Colonic mucosa (tissue), 4 donors: ENCODE results near the gene NPL. TPM values are rescaled to one million over a fixed set of nuclear protein-coding genes. Genes with fewer than 3 reads are reported as not detected.

Experiments
- DNase-seq: peaks from one replicate; pipeline ENCODE4 v3.0.0-alpha.2; 2020
- H3K27ac ChIP-seq: fragments of 200-600 bp; one replicate; pipeline ENCODE4 v1.8.0; 2021
- H3K27me3 ChIP-seq: fragments of 200-600 bp; one replicate; pipeline ENCODE4 v1.8.0; 2021
- H3K36me3 ChIP-seq: fragments of 200-600 bp; one replicate; pipeline ENCODE4 v1.8.0; 2021
- H3K4me1 ChIP-seq: fragments of 200-600 bp; one replicate; pipeline ENCODE4 v1.8.0; 2021; ENCODE audit warnings: mild to moderate bottlenecking
- H3K4me3 ChIP-seq: fragments of 200-600 bp; one replicate; pipeline ENCODE4 v1.8.0; 2021
- H3K9ac ChIP-seq, 2 donors: one replicate each; pipeline ENCODE4 v1.7.0; 2013; ENCODE audit warnings: control low read depth in 2 of 2, low read depth in 2 of 2, low read length in 2 of 2
- H3K9me3 ChIP-seq: fragments of 200-600 bp; one replicate; pipeline ENCODE4 v1.8.0; 2021
- CTCF ChIP-seq: fragments of 200-600 bp; IDR thresholded peaks from one replicate; pipeline ENCODE4 v1.8.0; 2022; ENCODE audit warnings: antibody characterized with exemption, mild to moderate bottlenecking
- intact Hi-C: fragments of 100-400 bp; cut with DNase I; formaldehyde crosslinking; loops from one replicate; pipeline ENCODE4 v1.14.1; 2022
- total RNA-seq, 2 donors: library from RNA; stranded (reverse); fragmentation: NEBNext Ultra II Directional in 1 of 2; extraction: Animal tissue kit (Norgen Biotek cat#: 25700) in 1 of 2; gene quantifications; one replicate each; pipeline ENCODE4 v1.2.1, GENCODE V29; 2021
- donor health status: healthy.
- donor health status: DM: no; HTN: no; CAD: no.
- donor health status: DM: no; HTN: no; CAD: no.

NPL gene
- total RNA-seq, 2 donors from 2014 or later: 6.4 to 8.5 TPM

GRCh38 chr1:182860658-182861057 is 71.1 kb downstream of the NPL start:
- H3K27me3 ChIP-seq: no peaks in the 10 kb centered on the region
- no peak for DNase-seq
- no peak overlapping the region for H3K27ac ChIP-seq
- peaks cover 26% of the 10 kb centered on the region for H3K36me3 ChIP-seq
- no peak for TF ChIP-seq CTCF
- H3K4me1 ChIP-seq: no peaks in the 10 kb centered on the region
- no peak overlapping the region for H3K4me3 ChIP-seq
- intact Hi-C loops: no loop called here
- H3K9ac ChIP-seq: no peak overlapping the region
- no peaks in the 10 kb centered on the region for H3K9me3 ChIP-seq

GRCh38 chr1:182861994-182862393 is 72.4 kb downstream of the NPL start:
- Histone ChIP-seq H3K27ac (no peak overlapping the region), H3K4me1 (no peaks in the 10 kb centered on the region), H3K9ac (no peak overlapping the region), H3K9me3 (no peaks in the 10 kb centered on the region), H3K27me3 (no peaks in the 10 kb centered on the region), H3K4me3 (no peak overlapping the region), H3K36me3 (peaks cover 34% of the 10 kb centered on the region)
- DNase-seq: no peak
- no peak for TF ChIP-seq CTCF
- intact Hi-C loops: no loop called here

- TF ChIP-seq CTCF: no peak
- intact Hi-C loops: no loop called here
- Histone ChIP-seq H3K9ac (no peak overlapping the region), H3K4me1 (no peaks in the 10 kb centered on the region), H3K9me3 (no peaks in the 10 kb centered on the region), H3K27ac (no peak overlapping the region), H3K36me3 (peaks cover 31% of the 10 kb centered on the region), H3K4me3 (no peak overlapping the region), H3K27me3 (no peaks in the 10 kb centered on the region)
- DNase-seq: no peak
Observed at GRCh38 chr1:182862827-182863226, 73.3 kb downstream of the NPL start.

GRCh38 chr1:182863940-182864339 is 74.4 kb downstream of the NPL start:
- Histone ChIP-seq H3K4me1 (no peaks in the 10 kb centered on the region), H3K4me3 (no peak overlapping the region), H3K9ac (no peak overlapping the region), H3K27me3 (no peaks in the 10 kb centered on the region), H3K27ac (no peak overlapping the region), H3K9me3 (no peaks in the 10 kb centered on the region), H3K36me3 (peaks cover 29% of the 10 kb centered on the region)
- TF ChIP-seq CTCF: no peak
- DNase-seq: no peak
- intact Hi-C loops: no loop called here

- Histone ChIP-seq H3K4me1 (no peaks in the 10 kb centered on the region), H3K9me3 (no peaks in the 10 kb centered on the region), H3K4me3 (no peak overlapping the region), H3K36me3 (peaks cover 18% of the 10 kb centered on the region), H3K27me3 (no peaks in the 10 kb centered on the region), H3K27ac (no peak overlapping the region), H3K9ac (no peak overlapping the region)
- TF ChIP-seq CTCF: no peak
- no peak for DNase-seq
- intact Hi-C loops: no loop called here
Observed at GRCh38 chr1:182867861-182868260, 78.3 kb downstream of the NPL start.

- TF ChIP-seq CTCF: no peak
- intact Hi-C loops: no loop called here
- DNase-seq: no peak
- Histone ChIP-seq H3K4me3 (no peak overlapping the region), H3K4me1 (no peaks in the 10 kb centered on the region), H3K36me3 (peaks cover 23% of the 10 kb centered on the region), H3K27ac (no peak overlapping the region), H3K27me3 (no peaks in the 10 kb centered on the region), H3K9ac (no peak overlapping the region), H3K9me3 (no peaks in the 10 kb centered on the region)
Observed at GRCh38 chr1:182869241-182869666, 79.7 kb downstream of the NPL start.
